GM21381 (cell line): ENCODE data around the gene RNF125.

Experiments
- ATAC-seq: cut with Tn5 transposase; IDR thresholded peaks from one replicate; pipeline ENCODE4 v1.9.1; 2021; ENCODE audit warnings: mild to moderate bottlenecking, moderate library complexity; ENCODE audit not compliant: unreplicated experiment

The RNF125 gene

DNA sequence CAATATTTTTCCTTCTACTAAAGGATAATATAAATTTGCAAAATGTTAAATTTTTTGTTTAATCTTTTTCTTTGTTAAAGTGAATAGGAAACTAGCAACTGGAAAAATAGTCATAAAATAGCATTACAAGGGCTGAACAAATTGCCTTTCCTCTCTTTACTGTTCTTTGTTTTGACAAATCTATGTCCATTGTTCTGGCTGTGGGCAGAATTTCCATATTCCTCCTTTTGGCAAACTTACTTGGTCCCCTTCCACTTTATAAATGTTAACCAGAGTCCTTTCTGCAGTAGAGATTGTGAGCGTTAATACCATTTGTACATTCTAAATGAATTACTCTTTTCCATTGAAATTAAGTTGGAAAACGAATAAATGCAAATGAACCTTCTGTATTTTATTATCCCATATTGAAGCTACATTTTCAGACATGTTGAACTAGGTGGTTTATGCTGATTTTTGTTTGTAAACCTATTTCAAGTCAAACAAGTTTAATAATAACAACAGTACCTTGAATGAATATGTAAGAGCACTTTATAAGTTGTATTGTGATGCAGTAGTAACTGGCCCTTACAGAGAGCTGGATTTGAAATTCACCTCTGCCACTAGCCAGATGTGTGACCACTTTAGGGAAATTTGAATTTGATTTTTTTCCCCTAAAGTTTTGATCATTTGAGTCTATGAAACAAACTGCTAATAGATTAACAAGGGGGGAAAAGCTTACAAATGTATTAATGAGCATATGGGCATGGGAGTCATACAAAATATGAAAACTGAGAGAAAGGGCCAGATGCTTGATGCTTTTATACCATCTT, 3.3 kb downstream of the RNF125 start:
- no peak for ATAC-seq

DNA sequence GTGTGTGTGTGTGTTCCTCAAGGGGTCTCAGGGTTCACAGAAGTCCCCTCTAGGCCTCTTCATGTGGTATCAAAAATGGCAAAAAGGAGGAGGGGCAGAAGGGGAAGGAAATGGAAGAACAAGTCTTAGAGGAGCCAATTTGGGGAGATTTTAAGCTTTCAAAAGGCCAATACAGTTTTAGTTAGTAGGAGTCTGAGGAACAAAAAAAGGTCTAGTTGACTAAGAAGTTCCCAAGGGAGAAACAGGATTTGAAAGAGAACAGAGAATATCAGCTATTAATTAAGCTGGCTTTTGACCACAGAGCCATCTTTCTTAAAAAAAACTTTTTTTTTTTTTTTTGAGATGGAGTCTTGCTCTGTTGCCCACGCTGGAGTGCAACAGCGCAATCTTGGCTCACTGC, 7.1 kb downstream of the RNF125 start:
- ATAC-seq = no peak

GRCh38 chr18:32026491-32027086, 8.0 kb downstream of the RNF125 start:
- no peak for ATAC-seq

GRCh38 chr18:32029558-32029957, 10.9 kb downstream of the RNF125 start:
- ATAC-seq = no peak

GRCh38 chr18:32032609-32033008, 14.0 kb downstream of the RNF125 start:
- ATAC-seq = no peak

- ATAC-seq = no peak
These were observed 18.0 kb downstream of the RNF125 start for GRCh38 chr18:32036506-32037180.

DNA sequence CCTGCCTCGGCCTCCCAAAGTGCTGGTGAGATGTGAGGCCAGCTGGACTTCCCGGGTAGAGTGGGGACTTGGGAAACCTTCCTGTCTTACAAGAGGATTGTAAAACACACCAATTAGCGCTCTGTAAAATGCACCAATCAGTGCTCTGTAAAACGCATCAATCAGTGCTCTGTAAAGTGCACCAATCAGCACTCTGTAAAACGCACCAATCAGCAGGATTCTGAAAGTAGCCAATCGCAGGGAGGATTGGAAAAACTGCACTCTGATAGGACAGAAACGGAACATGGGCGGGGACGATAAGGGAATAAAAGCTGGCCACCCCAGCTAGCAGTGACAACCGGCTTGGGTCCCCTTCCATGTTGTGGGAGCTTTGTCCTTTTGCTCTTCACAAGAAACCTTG, 19.0 kb downstream of the RNF125 start:
- no peak for ATAC-seq

GRCh38 chr18:32040936-32041335, 22.3 kb downstream of the RNF125 start:
- ATAC-seq = peak; percentile 85

DNA sequence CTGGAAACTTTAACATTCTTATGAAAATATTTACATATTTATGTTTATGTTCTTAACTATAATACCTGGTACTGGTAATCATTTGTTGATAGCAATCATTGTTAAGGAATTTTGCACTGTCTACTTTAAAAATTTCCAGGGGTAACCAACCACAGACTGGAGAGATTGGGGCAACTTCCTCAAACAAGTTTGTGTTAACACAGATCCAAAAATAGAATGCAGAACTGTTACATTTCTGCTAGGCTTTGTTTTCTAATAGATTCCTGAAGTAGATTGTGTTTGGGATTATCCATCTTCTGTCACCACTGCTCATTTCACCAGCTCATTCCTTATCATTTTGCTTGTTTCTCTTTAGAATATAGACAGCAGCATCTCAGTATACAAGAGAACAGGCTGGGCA, 23.7 kb downstream of the RNF125 start:
- ATAC-seq = no peak

DNA sequence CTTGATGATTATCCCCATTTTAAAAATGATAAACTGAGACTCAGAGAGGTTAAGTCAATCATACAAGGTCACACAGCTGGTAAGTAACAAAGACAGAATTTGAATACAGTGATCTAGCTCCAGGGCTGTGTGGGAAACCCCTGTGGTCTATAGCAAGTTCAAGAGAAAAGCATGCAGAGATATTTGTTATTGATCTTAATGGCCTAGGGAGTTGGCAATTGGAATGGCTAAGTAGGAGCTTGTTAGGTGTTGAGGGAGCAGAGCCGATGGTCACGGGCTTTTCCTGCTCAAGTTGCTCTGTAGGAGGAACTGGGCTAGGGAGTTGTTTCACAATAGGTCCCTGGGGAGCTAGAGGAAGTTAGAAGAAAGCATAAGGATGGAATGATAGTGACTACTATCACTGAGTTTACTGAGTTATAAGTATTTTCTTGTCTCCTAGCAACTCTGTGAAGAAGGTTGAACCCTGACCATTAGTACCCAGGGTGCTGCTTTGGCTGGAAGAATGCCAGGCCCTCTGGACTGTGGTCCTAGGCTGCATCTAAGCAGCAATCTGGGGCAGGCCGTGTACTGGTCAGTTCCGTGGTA, 30.0 kb downstream of the RNF125 start:
- peak; percentile 63 for ATAC-seq

DNA sequence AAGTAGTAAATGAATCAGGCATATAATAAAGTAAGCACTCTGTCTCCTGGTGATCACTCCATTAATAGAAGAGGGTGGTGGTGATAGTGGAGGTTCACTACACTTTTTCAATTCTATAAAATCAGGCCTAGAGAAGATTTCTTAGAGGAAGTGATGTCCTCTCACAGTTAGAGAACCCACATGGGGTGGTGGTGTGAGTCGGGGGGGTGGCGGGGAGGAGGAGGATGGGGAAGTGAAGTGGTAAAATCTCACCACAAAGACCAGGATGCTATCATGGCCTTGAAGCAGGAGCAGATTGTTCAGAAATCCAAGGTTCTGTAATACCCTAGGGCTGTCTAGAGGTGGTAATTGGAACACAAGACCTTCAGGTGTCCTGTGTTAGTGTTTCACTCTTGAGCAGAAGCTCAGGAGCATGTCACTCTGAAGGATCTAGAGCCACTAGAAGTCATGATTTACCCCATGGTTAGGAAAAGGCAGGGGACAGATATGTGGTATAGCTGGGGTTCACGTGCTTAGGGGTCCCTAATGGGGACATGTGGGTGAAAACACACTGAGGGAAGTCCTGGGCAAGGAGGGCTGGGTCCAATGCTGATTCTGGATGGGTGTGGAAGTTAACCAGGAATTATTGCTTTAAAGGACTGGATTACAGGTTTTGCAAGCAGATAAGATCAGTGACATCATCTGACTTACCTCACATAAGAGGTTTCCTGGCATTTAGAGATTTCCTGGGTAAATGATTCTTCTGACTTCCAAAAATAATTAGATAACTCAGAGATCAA, 31.0 kb downstream of the RNF125 start:
- ATAC-seq = peak; percentile 57

GRCh38 chr18:32056613-32057358, 38.2 kb downstream of the RNF125 start:
- no peak for ATAC-seq

DNA sequence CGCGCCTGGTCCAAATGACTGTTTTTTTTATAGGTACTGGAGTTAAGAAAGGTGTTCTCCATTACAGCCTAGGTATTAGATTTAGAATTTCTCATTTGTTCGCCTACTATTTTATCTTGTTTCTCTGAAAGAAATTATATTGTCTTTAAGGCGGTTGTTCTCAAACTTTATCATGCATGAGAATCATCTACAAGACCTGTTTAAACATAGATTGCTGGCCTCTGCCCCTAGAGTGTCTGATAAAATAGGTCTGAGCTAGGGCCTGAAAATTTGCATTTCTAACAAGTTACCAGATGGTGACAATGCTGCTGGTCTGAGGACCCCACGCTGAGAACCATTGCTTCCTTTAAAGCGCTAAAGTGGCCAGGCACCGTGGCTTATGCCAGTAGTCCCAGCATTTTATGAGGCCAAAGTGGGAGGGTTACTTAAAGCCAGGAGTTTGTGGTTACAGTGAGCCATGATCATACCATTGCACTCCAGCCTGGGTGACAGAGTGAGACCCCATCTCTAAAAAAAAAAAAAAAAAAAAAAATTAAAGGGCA, 39.1 kb downstream of the RNF125 start:
- no peak for ATAC-seq

DNA sequence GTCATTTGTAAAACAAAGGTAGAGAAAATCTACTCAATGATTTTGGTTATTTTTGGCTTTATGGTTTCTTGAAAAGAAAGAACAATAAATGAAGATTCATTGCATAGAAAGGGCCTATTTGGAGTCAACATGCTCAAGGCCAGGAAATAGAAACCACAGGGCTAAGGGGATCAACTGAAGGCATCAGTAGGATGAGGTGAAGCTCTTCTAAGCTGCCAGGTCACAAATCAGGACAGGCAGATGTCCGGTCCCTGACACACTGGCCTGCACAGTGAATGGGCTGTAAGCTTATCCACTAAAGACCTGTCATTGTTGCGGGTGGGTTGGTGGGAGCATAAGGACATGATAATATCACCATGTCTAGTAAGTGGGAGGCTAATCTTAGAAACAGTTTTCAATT, 41.4 kb downstream of the RNF125 start:
- ATAC-seq = no peak

DNA sequence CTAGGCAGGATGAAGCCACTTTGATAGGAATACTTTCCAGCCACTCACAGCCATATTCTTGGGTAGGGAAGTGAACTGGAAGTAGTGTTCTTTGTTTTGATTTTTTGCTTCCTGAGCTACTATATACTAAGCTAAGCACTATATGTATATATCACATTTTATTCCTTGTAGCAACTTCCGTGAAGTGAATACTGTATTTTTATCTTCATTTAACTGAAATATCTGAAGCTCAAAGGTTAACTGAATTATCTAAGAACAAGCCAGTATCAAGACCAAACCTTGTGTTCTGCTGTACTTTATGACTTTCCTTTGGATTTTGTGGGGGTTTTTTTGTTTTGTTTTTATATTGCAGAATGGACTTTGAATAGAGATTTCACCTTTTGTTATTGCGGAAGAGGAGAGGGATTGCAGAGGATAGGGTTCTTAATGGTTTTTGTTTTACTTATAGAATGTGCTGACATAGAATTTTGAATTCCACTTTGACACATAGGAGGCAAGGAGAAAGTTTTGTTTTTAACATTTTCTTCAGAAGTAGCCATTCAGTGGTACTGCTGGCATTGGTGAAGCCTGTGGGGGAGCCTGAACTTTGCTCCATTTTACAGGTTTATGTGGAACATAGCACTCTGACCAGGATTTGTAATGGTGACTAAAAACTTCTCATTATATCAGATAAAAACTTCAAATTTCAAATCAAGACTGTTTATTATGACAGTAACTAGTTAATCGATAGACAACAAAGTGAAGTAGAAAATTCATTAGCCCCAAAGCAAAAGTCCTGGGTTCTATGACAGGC, 48.9 kb downstream of the RNF125 start:
- no peak for ATAC-seq

GRCh38 chr18:32072321-32072720, 53.7 kb downstream of the RNF125 start:
- ATAC-seq = peak; percentile 60

DNA sequence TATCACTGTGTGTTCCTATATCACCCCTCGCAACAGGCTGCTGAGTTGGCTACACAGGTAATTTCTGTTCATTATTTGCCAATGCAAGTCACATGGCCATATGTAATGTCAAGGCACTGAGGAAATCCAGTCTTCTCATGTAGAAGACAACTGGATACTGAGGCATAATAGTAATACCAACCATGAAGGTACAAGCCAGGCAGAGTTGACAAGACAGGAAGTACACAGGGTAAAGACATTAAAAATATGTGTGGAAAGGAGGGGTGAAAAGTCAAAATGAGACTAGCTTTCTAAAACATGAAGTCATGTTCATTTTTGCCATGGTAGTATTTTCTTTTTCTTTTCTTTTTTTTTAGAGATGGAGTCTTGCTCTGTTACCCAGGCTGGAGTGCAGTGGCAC, 55.6 kb downstream of the RNF125 start:
- no peak for ATAC-seq

DNA sequence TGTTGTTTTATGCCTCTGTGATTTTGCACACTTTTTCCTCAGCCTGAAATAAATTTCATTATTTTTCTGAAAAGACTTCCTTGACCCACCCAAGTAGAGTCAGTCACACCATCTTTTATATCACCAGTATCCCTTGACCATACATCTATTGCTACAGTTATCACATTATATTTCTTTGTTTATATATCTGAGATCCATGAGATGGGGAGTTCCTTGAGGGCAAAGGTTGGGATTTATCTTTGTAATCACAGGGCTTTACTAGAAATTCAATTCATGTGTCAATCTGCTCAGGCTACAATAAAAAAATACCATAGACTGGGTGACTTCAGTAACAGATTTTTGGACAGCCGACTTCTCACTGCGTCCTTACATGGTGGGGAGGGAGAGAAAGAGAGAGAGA, 60.2 kb downstream of the RNF125 start:
- no peak for ATAC-seq

GRCh38 chr18:32081881-32082280, 63.3 kb downstream of the RNF125 start:
- no peak for ATAC-seq
